GM19023 (cell line): ENCODE results near the gene CHRM5.

ENCODE experiments used
- ATAC-seq: cut with Tn5 transposase; IDR thresholded peaks from one replicate; pipeline ENCODE4 v1.9.1; 2021; ENCODE audit warnings: mild to moderate bottlenecking, moderate library complexity; ENCODE audit not compliant: unreplicated experiment

Gene CHRM5, protein sequence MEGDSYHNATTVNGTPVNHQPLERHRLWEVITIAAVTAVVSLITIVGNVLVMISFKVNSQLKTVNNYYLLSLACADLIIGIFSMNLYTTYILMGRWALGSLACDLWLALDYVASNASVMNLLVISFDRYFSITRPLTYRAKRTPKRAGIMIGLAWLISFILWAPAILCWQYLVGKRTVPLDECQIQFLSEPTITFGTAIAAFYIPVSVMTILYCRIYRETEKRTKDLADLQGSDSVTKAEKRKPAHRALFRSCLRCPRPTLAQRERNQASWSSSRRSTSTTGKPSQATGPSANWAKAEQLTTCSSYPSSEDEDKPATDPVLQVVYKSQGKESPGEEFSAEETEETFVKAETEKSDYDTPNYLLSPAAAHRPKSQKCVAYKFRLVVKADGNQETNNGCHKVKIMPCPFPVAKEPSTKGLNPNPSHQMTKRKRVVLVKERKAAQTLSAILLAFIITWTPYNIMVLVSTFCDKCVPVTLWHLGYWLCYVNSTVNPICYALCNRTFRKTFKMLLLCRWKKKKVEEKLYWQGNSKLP

DNA sequence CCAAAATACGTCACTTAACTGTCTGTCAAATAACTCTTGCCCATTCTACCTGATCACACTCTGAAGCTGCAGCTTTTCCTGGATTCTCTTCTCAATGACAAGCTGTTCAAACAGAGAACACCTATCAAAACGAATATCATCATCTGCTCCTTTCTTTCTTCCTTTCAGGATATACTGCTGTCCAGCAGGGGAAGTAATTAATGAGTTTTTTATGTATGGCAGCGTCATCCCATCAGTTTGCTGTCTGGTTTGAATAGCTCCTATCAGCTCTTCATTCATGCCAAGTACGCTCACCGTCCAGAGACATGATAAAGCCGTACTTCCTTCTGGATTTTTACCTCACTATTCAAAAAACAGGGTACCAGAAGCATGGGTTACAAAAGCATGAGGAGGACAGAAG, at the start of gene CHRM5:
Gene CHRM5, plus strand, starts transcription at position 274 of the 400 bp plus-strand sequence. CDS start 94,221 bp downstream, outside the sequence.
- no peak for ATAC-seq

DNA sequence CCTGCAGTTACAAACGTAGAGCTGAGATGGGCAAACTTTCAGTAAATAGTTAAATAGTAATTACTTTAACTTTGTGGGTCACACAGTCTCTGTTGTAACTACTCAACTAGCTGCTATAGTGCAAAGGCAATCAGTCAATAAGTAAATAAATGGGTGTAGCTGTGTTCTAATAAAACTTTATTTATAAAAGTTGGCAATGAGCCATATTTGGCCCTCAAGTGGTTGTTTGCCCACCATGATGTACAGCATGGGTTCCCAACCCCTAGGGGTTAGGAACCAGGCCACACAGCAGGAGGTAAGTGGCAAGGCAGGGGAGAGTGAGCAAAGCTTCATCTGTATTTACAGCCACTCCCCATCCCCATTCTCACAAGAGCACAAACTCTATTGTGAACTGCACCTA, 44.9 kb upstream of the CHRM5 start:
- no peak for ATAC-seq

DNA sequence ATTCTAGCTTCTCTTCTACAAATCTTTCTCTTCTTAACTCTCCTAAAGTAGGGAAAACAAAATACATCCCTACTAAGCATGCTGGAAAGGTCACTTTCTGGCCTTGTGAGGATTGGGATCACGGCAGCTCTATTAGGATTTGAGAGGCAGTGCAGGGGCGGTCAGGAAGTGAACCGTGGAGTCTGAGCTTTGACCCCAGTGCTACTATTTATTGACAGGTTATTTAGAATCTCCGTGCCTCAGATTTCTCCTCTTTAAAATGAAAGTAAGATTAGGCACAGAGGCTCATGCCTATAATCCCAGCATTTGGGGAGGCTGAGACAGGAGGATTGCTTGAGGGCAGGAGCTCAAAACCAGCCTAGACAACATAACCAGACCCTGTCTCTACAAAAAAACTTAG, 42.0 kb upstream of the CHRM5 start:
- ATAC-seq, result no peak

DNA sequence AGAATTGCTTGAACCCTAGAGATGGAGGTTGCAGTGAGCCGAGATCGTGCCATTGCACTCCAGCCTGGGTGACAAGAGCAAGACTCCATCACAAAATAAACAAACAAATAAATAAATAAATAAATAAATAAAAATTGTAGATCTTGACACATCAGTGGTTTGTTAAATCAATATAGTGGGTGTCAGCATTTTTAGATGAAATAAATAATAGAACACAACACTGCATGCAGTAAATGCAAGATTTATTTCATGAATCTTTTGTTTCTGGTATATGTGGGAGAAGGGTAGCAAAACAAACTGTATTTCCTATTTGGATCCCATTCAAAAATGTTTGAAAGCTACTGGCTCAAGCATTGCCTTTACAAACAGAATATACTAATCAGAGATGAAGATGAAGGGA, 35.6 kb upstream of the CHRM5 start:
- no peak for ATAC-seq

DNA sequence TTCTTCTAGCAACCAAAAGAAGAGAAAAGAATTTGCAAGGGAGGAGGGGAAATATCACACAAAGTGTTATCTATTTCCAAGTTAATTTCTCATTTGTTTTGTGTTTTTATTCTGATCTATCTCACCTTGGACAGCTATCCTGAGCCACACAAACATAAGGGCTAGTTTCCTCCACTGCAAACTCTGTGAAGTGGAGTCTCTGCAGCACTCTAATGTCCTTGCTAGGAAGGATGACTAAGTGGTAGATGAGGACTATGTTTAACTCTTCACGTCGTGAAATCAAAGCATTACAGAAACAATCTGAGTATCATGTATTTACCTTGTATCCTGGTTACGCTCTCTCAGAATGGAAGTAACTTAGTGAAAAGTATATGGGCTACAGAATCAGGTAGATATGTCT, 33.9 kb upstream of the CHRM5 start:
- ATAC-seq, result no peak

DNA sequence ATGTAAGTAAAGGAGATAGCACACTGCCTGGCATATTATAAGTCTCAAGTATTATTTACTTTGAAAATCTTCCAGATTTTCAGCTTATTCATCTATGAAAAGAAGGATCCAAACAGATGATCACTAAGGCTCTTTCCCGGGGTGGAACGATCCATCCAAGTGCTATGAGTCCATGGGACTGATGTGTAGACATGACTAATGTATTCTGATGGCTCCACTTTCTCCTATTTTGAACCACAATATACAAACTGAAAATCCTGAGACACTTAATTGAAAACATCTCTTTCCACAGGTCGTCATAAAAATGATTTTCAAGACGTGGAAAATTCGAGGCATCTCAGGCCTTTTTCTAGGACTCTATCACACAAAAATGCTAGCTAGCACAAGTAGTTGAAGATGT, 33.4 kb upstream of the CHRM5 start:
- ATAC-seq, result no peak

DNA sequence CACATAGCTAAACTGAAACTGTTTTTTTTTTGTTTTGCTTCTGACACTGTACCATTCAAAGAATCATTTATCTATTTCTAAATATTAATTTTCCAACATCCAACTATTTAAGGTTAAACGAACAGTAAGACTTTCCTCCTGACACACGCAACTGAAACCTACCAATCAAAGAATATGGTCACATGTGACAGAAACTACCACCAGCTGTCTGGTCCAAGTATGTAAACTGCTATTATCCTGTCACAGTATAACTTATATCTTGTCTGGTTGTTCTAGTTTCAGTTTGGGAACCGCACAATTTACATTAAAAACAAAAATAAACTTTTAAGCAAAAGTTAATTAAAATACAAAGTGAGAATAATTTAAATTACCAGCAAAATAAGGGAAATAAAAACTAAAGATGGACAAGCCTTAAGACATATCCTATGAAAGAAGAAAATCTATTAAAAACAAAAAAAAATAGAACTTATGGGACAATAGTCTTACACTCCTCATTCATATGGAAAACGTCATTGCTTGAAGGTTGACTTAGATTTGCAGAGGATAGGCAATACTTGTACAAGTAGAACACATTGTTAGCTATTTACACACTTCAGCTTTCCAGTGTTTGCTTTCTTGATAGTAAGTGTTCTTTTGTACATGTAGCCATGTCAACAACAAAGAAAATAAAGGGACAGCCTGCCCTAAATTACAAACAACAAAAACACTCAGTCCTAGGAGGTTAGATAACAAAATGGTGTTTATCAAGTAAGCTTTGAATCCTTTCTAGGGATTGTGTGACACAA, 26.8 kb upstream of the CHRM5 start:
- ATAC-seq, result peak; percentile 63

DNA sequence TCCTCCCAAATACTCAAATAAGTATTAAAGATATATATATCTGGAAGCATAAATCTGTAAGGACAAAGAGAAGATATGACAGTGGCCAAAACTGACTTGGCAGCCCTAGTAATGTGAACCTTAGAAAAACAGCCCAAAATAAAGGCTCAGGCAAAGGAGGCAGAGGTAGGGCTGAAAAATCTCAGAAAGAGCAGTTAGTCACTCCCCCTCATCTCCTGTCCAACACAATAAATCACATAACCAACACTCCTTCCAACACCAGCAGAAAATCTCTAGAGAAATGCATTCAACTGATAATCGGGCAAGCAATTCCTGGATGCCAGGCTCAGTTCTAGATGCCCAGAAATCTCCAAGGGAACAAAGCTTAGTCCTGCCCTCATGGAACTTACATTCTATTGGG, 22.1 kb upstream of the CHRM5 start:
- ATAC-seq, result no peak

DNA sequence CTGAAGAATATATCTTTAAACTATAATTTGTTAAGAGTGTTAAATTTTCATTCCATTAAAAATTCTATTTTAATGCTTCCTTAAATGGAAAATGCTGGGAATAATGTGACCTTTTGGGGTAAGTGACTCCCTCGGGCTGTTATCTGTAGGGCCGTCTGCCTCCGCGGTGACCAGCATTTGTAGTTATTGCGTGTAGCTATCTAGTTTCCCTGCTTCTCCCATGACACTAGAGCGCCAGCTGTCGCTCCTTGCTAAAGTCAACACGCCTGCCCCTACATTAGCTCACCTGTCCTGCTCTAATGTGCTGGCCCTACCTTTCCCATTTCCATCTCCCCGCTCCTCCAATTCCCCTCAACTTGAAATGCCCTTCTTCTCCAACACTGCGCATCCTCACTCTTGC, 12.4 kb upstream of the CHRM5 start:
- no peak for ATAC-seq

DNA sequence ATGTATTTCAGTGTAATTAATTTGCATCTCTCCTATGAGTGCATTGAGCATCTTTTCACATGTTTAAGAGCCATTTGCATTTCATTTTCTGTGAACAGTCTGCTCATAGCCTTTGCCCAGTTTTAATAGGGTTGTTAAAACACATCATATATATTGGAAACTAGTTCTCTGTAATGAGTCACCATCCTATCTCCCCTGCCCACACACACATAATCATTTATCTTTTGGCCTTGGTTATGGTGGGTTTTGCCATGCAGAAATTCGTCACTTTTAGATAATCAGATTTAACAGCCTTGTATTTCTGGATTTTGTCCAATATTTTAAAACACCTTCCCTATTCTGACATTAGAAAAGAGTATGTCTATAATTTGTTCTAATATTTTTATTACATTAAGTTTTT, 11.9 kb upstream of the CHRM5 start:
- ATAC-seq, result no peak

DNA sequence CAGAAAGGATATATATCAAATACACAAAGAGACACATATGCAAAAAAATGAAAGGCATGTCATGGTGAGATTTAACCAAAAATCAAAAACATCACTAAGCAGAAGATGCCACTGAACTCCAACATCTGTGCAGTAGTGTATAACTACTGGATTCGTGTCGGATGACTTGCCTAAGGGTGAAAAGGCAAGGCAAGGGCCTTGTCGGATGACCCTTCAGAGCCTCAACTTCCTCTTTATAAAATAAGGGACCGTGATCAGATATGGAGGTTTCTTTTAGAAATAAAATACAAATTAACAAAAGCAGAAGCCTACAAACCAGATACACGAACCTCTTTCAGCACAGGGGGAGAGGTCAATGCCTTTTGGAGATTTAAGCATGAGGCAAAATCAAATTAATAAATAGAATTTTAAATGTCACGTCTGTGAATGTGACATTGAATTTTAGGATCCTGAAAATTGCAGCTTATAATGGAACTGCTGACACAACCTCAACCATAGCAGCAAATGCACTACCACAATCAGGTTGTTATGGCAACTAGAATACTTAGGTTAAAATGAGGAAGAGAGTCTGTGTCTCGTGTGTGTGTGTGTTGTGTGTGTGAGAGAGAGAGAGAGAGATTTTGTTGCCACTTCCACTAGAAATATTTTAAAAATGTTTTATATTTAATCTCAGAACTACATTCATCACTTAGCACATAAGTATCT, 8.3 kb upstream of the CHRM5 start:
- no peak for ATAC-seq

DNA sequence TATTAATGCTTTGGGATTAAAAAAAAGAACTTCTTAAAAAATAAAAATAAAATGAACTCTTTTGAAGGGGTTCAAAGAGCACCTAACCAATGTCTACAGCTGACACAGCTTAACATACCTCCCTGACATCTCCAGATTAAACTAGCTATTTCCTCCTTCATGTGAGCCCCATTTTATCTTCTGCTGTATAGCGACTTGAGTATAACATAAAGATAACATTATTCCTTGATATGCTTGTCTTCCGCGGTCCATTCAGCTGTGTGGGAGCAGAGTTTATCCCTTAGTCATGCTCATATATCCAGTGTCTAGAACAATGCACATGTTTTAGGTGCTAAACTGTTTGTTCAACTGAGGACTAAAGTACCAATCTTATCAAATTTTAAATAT, 7.8 kb upstream of the CHRM5 start:
- no peak for ATAC-seq

DNA sequence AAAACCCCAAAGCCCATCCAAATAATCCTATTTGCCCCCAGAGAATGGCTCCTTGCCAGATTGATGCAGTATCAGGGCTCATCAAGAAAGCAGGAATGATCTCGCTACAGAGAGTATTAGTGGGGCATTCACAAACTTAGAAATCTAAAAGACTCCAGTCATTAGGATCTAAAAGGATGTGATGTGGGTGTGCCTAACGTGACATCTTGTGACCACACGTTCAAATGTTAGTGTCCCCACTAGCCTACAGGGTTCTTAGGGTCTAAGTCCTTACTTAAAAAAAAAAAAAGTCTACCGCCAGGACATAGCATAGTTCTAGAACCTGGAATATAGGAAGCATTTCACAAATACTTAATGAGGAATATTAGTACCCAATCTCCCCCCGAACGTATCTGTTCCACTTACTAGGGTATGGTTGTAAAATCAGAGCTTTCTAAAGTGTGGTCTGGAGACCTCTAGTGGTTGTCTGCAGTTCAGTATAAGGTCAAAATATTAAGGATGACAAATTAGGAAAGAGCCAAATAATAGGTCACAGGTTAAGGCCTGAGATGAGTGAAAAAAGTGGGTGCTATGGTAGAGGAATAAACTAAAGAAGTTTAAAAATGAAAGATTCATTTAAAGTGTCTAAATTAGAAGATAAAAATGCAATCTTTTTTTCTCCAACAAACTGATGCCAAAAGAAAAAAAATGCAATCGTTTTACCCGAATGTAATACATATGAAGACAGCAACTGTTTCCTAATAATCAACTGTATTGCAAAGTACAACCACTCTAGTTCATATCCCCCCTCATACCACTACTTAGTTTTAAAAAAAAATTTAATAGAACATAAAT, 4.2 kb upstream of the CHRM5 start:
- no peak for ATAC-seq

DNA sequence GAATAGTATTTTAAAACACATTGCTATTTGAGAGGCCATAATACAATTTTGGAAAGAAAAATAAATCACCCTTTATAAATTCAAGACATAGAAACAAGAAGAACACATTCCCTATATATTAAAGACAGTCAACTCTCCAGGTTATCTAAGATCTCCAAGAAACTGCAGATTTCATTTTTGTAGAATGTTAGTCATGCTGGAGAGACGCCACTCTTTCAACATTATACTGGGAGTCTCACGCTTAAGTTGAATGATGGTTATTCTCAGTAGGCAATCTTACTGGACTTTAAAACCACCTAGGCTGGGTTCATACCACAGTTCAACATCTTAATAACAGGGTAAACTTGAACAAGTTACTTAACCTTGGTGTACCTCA, 3.6 kb upstream of the CHRM5 start:
- no peak for ATAC-seq

DNA sequence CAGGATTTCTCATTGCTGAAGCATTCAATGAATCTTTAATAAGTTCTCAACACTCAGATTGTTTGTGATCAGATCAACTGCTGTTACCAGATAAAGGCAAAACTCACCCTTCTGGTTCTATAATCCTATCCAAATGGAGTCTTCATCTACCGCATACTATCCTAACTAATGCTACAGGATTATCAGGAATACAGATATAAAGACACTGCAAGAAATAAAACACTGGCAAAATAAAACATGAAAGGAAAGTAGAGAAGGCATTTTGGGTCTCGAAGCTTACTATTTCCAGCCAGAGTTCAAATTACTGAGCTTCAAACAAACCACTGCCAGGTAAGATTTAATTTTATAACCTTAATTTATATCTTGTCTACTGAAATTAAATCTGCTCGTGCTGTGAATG, 524 bp downstream of the CHRM5 start:
- ATAC-seq, result no peak

DNA sequence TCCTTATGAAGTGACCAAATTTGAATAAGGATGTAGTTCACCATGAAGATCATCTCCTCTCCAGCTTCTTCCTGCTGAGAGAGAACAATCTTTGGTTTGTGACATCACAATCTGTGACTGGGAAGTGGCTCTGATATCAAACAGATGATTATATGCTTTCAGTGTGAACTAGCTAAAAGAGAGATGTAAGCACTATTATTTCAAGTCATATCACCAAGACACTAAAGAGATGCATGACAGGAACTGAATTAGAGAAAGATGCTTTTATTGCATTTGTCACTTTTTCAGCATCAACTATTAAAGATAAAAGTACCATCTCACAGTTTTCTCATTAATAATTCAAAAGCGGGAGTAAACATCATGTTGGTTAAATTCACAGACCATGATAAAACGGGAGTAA, 3.5 kb downstream of the CHRM5 start:
- ATAC-seq, result no peak

DNA sequence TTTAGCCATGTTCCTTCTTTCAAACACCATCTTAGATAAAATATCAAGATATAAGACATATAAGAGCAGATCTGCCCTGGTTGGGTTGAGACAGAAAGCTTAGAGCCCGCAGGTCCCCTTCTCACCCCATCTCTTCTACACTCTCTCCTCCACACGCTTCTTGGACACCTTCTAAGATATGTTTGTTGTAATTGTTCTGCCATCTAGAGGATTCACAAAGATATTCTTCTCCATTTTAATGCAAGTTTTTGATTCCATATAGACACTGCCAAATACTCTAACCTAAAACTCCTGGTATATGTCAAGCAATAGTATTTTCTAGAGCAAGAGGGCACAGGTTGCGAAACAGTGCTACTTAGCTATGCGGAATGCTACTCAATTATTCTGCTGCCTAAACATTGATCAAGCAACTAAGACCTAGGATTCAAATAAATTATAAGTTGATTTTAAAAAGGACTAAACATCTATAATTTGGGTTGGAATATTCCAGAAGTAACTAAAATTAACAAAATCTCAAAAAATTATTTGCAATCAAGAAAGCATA, 6.8 kb downstream of the CHRM5 start:
- no peak for ATAC-seq

DNA sequence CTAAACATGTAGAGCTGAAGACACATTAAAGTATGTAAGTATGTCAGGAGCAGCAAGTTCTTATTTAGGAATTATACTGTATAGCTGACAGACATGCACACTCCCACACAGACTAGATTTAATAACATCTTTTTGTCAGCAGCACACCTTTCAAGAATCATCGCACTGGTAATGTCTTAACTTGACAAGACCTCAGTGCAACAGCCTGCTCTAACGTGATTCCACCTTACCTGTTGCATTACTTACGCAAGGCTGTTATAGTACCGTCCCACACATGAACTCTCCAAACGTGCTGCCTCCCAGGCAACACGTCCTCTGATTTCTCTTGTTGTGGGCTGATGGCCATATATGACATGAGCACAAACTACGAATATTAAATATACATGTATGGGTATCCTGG, 11.9 kb downstream of the CHRM5 start:
- no peak for ATAC-seq

DNA sequence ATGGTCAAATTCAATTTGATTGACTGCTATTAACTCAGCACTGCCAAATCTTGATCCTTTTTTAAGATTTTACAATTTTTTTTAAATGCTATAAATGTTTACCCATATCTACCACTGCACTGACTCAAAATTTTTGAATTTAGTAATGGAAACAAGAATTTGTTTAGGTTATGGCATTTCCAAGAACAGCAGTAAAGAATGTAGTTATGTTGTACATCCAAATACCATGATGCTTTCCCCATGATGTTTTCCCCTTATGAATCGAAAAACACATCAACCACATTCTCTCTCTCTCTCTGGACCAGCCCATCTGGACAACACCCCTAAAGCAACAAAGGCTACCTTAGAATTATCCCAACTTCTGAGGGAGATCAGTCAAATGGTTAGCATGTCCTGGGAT, 14.2 kb downstream of the CHRM5 start:
- no peak for ATAC-seq

DNA sequence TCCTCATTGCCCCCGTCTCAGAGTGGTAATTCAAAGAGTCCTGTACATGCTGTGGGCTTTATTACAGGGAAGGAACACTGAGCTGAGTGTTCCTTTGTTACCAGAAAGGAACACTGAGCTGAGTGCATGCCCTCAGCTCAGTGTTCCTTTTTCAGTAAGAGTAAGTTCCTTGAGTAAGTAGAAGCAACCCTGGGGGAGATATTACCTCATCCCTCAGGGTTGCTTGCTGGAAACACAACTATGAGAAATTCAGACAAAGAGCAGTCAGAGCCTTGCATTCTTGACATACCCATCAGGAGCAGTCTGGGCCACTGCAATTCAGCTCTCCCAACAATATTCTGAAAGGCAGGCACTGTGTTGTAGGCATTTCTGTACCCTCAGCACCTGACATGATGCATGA, 17.0 kb downstream of the CHRM5 start:
- ATAC-seq, result no peak
